ENCODE data around the gene FARP1. TPM values are rescaled to one million over a fixed set of nuclear protein-coding genes. Genes with fewer than 3 reads are reported as not detected.

Gene FARP1
- total RNA-seq, 2 donors from 2014 or later = 0.55 to 2.4 TPM

GRCh38 chr13:98338310-98338709, 195.4 kb downstream of the FARP1 start:
- H3K4me3 Mint-ChIP-seq = no peak overlapping the region
- DNase-seq (no peak), ATAC-seq (replicated peaks in 1 of 2) (no peak)
- peaks cover 0 to 2% of the 10 kb centered on the region in 2 donors for H3K9me3 Mint-ChIP-seq
- H3K36me3 Mint-ChIP-seq (ENCODE audit: insufficient read depth in 2 of 2) = no peaks in the 10 kb centered on the region
- H3K27ac Mint-ChIP-seq = no peak overlapping the region
- peaks cover 20% of the 10 kb centered on the region for H3K27me3 Mint-ChIP-seq (ENCODE audit: low read depth)
- no peaks in the 10 kb centered on the region for H3K4me1 Mint-ChIP-seq (ENCODE audit: low read depth)

GRCh38 chr13:98339684-98340425, 197.0 kb downstream of the FARP1 start:
- Mint-ChIP-seq H3K4me1 (ENCODE audit: low read depth) (no peaks in the 10 kb centered on the region), H3K27me3 (ENCODE audit: low read depth) (peaks cover 11% of the 10 kb centered on the region), H3K27ac (no peak overlapping the region), H3K9me3 (peaks cover 0 to 2% of the 10 kb centered on the region in 2 donors), H3K36me3 (ENCODE audit: insufficient read depth in 2 of 2) (no peaks in the 10 kb centered on the region), H3K4me3 (no peak overlapping the region)
- no peak for DNase-seq
- no peak for ATAC-seq (replicated peaks in 1 of 2)

- Mint-ChIP-seq H3K36me3 (ENCODE audit: insufficient read depth in 2 of 2) (no peaks in the 10 kb centered on the region), H3K9me3 (no peaks in the 10 kb centered on the region), H3K27me3 (ENCODE audit: low read depth) (peaks cover 6% of the 10 kb centered on the region), H3K4me3 (no peak overlapping the region), H3K27ac (no peak overlapping the region), H3K4me1 (ENCODE audit: low read depth) (no peaks in the 10 kb centered on the region)
- ATAC-seq (replicated peaks in 1 of 2) (no peak), DNase-seq (no peak)
Observed at GRCh38 chr13:98342953-98343352, 200.1 kb downstream of the FARP1 start.

- no peaks in the 10 kb centered on the region for H3K9me3 Mint-ChIP-seq
- H3K4me1 Mint-ChIP-seq (ENCODE audit: low read depth) = no peaks in the 10 kb centered on the region
- no peak overlapping the region for H3K27ac Mint-ChIP-seq
- H3K4me3 Mint-ChIP-seq = no peak overlapping the region
- H3K27me3 Mint-ChIP-seq (ENCODE audit: low read depth) = peaks cover 1% of the 10 kb centered on the region
- DNase-seq (no peak), ATAC-seq (replicated peaks in 1 of 2) (no peak)
- H3K36me3 Mint-ChIP-seq (ENCODE audit: insufficient read depth in 2 of 2) = no peaks in the 10 kb centered on the region
Observed at GRCh38 chr13:98343461-98343860, 200.6 kb downstream of the FARP1 start.

- H3K27me3 Mint-ChIP-seq (ENCODE audit: low read depth) = no peaks in the 10 kb centered on the region
- no peak overlapping the region for H3K4me3 Mint-ChIP-seq
- H3K27ac Mint-ChIP-seq = no peak overlapping the region
- DNase-seq (no peak), ATAC-seq (replicated peaks in 1 of 2) (no peak)
- no peaks in the 10 kb centered on the region for H3K36me3 Mint-ChIP-seq (ENCODE audit: insufficient read depth in 2 of 2)
- no peaks in the 10 kb centered on the region for H3K9me3 Mint-ChIP-seq
- H3K4me1 Mint-ChIP-seq (ENCODE audit: low read depth) = no peaks in the 10 kb centered on the region
Observed at GRCh38 chr13:98344392-98344791, 201.5 kb downstream of the FARP1 start.

- no peak for ATAC-seq (replicated peaks in 1 of 2)
- no peaks in the 10 kb centered on the region for H3K9me3 Mint-ChIP-seq
- H3K4me3 Mint-ChIP-seq = no peak overlapping the region
- no peaks in the 10 kb centered on the region for H3K4me1 Mint-ChIP-seq (ENCODE audit: low read depth)
- no peaks in the 10 kb centered on the region for H3K36me3 Mint-ChIP-seq (ENCODE audit: insufficient read depth in 2 of 2)
- H3K27ac Mint-ChIP-seq = no peak overlapping the region
- no peak for DNase-seq
- no peaks in the 10 kb centered on the region for H3K27me3 Mint-ChIP-seq (ENCODE audit: low read depth)
Observed at GRCh38 chr13:98345107-98345935, 202.4 kb downstream of the FARP1 start.

GRCh38 chr13:98346904-98347636, 204.2 kb downstream of the FARP1 start:
- H3K27me3 Mint-ChIP-seq (ENCODE audit: low read depth) = no peaks in the 10 kb centered on the region

GRCh38 chr13:98347756-98348155, 204.9 kb downstream of the FARP1 start:
- no peak overlapping the region for H3K4me3 Mint-ChIP-seq
- H3K27me3 Mint-ChIP-seq (ENCODE audit: low read depth) = no peaks in the 10 kb centered on the region
- no peak overlapping the region for H3K27ac Mint-ChIP-seq
- H3K9me3 Mint-ChIP-seq = no peaks in the 10 kb centered on the region
- no peaks in the 10 kb centered on the region for H3K4me1 Mint-ChIP-seq (ENCODE audit: low read depth)
- ATAC-seq (replicated peaks in 1 of 2) = no peak
- DNase-seq = no peak
- no peaks in the 10 kb centered on the region for H3K36me3 Mint-ChIP-seq (ENCODE audit: insufficient read depth in 2 of 2)

More at GRCh38 chr13:98346904-98347636, 204.2 kb downstream of the FARP1 start:
- DNase-seq = no peak
- no peaks in the 10 kb centered on the region for H3K36me3 Mint-ChIP-seq (ENCODE audit: insufficient read depth in 2 of 2)
- no peak for ATAC-seq (replicated peaks in 1 of 2)
- no peak overlapping the region for H3K27ac Mint-ChIP-seq
- H3K4me3 Mint-ChIP-seq = no peak overlapping the region
- H3K9me3 Mint-ChIP-seq = no peaks in the 10 kb centered on the region
- H3K4me1 Mint-ChIP-seq (ENCODE audit: low read depth) = no peaks in the 10 kb centered on the region

- DNase-seq (no peak), ATAC-seq (replicated peaks in 1 of 2) (no peak)
- H3K27ac Mint-ChIP-seq = no peak overlapping the region
- no peaks in the 10 kb centered on the region for H3K4me1 Mint-ChIP-seq (ENCODE audit: low read depth)
- no peak overlapping the region for H3K4me3 Mint-ChIP-seq
- no peaks in the 10 kb centered on the region for H3K9me3 Mint-ChIP-seq
- no peaks in the 10 kb centered on the region for H3K27me3 Mint-ChIP-seq (ENCODE audit: low read depth)
- no peaks in the 10 kb centered on the region for H3K36me3 Mint-ChIP-seq (ENCODE audit: insufficient read depth in 2 of 2)
Observed at GRCh38 chr13:98348466-98349200, 205.7 kb downstream of the FARP1 start.

GRCh38 chr13:98349731-98350305, 206.9 kb downstream of the FARP1 start:
- no peaks in the 10 kb centered on the region for H3K4me1 Mint-ChIP-seq (ENCODE audit: low read depth)
- no peaks in the 10 kb centered on the region for H3K27me3 Mint-ChIP-seq (ENCODE audit: low read depth)
- ATAC-seq (replicated peaks in 1 of 2) (no peak), DNase-seq (no peak)
- no peaks in the 10 kb centered on the region for H3K36me3 Mint-ChIP-seq (ENCODE audit: insufficient read depth in 2 of 2)
- no peak overlapping the region for H3K4me3 Mint-ChIP-seq
- H3K9me3 Mint-ChIP-seq = no peaks in the 10 kb centered on the region
- H3K27ac Mint-ChIP-seq = no peak overlapping the region

- DNase-seq (no peak), ATAC-seq (replicated peaks in 1 of 2) (no peak)
- no peaks in the 10 kb centered on the region for H3K4me1 Mint-ChIP-seq (ENCODE audit: low read depth)
- no peak overlapping the region for H3K4me3 Mint-ChIP-seq
- H3K36me3 Mint-ChIP-seq (ENCODE audit: insufficient read depth in 2 of 2) = no peaks in the 10 kb centered on the region
- H3K27ac Mint-ChIP-seq = no peak overlapping the region
- no peaks in the 10 kb centered on the region for H3K27me3 Mint-ChIP-seq (ENCODE audit: low read depth)
- no peaks in the 10 kb centered on the region for H3K9me3 Mint-ChIP-seq
Observed at GRCh38 chr13:98350746-98351330, 207.9 kb downstream of the FARP1 start.

GRCh38 chr13:98351636-98352035, 208.7 kb downstream of the FARP1 start:
- no peak overlapping the region for H3K4me3 Mint-ChIP-seq
- no peaks in the 10 kb centered on the region for H3K9me3 Mint-ChIP-seq
- no peaks in the 10 kb centered on the region for H3K4me1 Mint-ChIP-seq (ENCODE audit: low read depth)
- ATAC-seq (replicated peaks in 1 of 2) (no peak), DNase-seq (no peak)
- no peaks in the 10 kb centered on the region for H3K36me3 Mint-ChIP-seq (ENCODE audit: insufficient read depth in 2 of 2)
- no peaks in the 10 kb centered on the region for H3K27me3 Mint-ChIP-seq (ENCODE audit: low read depth)
- no peak overlapping the region for H3K27ac Mint-ChIP-seq
